GM10248 (cell line): Measurements from ENCODE around the gene ELFN1.
"Not testable (repeated sequence)": the region's sequence is repeated elsewhere in the genome, so short reads cannot be mapped to it uniquely, and the experiment has no call there.

ENCODE experiments used
- CTCF ChIA-PET: fragments of 300-600 bp; sonication (Branson Sonifier 250); formaldehyde crosslinking; extraction: SDS; loops from one replicate; lab custom pipeline; 2021; ENCODE audit warnings: antibody characterized with exemption; lab: Yijun Ruan, JAX
- POLR2A ChIA-PET: fragments of 350-650 bp; sonication (Branson Sonifier 250); formaldehyde crosslinking; extraction: SDS; loops from one replicate; lab custom pipeline; 2020; ENCODE audit warnings: antibody characterized with exemption; lab: Yijun Ruan, JAX
- DNase-seq: peaks from one replicate; pipeline ENCODE4 v3.0.0; 2012; ENCODE audit errors: extremely low spot score
- CTCF ChIP-seq: IDR thresholded peaks from 2 replicates; pipeline ENCODE4 v1.5.1; 2012; ENCODE audit warnings: mild to moderate bottlenecking, low read depth; ENCODE audit errors: extremely low read depth, missing control alignments, control extremely low read depth

ELFN1 gene

GRCh38 chr7:1716263-1717094 is 46.4 kb downstream of the ELFN1 start:
- no peak for TF ChIP-seq CTCF
- CTCF ChIA-PET, result interaction anchor here (1.3 kb wide), 1 partner anchor 15 kb away, joined by 3 read pairs; no protein-coding TSS in a partner anchor
- POLR2A ChIA-PET, result no interaction called here
- no peak for DNase-seq

GRCh38 chr7:1717095-1717483 is 47.0 kb downstream of the ELFN1 start:
- CTCF ChIA-PET, result interaction anchor here (1.3 kb wide), 1 partner anchor 15 kb away, joined by 3 read pairs; no protein-coding TSS in a partner anchor
- no peak for TF ChIP-seq CTCF
- DNase-seq, result no peak
- POLR2A ChIA-PET, result no interaction called here

GRCh38 chr7:1717903-1718676 is 48.0 kb downstream of the ELFN1 start:
- ChIA-PET CTCF (no interaction called here), POLR2A (no interaction called here)
- no peak for TF ChIP-seq CTCF
- DNase-seq, result no peak

- CTCF ChIA-PET, DNase-seq, POLR2A ChIA-PET: not testable (repeated sequence)
These were observed 48.8 kb downstream of the ELFN1 start for GRCh38 chr7:1718850-1719249.

GRCh38 chr7:1719256-1719655 is 49.2 kb downstream of the ELFN1 start:
- POLR2A ChIA-PET, DNase-seq, CTCF ChIA-PET: not testable (repeated sequence)

- no peak for TF ChIP-seq CTCF
These were observed 49.8 kb downstream of the ELFN1 start for GRCh38 chr7:1719913-1720312.

GRCh38 chr7:1720326-1720725 is 50.2 kb downstream of the ELFN1 start:
- POLR2A ChIA-PET, result no interaction called here
- DNase-seq, result no peak
- CTCF ChIA-PET, result no interaction called here
- no peak for TF ChIP-seq CTCF

More at GRCh38 chr7:1719913-1720312, 49.8 kb downstream of the ELFN1 start:
- ChIA-PET CTCF (no interaction called here), POLR2A (no interaction called here)
- no peak for DNase-seq
